ENCODE results near the gene POLN.

Gene POLN

DNA sequence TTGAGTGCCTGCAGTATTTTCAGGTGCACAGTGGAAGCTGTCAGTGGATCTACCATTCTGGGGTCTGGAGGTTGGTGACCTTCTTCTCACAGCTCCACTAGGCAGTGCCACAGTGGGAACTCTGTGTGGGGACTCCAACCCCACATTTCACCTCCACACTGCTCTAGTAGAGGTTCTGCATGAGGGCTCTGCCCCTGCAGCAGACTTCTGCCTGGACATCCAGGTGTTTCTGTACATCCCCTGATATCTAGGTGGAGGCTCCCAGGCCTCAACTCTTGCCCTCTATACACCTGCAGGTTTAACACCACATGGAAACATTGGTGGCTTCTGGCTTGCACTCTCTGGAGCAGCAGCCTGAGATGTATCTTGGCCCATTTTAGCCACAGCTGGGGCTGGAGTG, 216.1 kb downstream of the POLN start:
- DNase-seq = no peak

DNA sequence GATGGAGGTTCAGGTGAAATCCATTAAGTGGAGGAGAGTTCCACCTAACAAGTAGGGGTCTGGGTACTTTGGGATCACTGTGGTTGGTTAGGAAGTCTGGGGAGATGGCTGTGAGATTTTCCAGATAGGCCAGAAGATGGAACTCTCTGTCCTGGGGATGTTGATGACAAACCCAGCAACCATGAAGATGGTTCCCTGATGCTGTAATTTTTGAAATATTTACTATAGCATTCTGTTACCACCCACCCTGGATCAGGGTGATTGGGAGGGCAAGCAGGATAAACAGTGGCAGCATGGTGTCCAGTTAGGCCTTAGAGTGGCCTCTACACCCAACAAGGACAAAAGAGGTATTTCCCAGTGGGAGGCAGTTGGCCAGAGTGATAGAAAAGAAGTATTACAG, 217.2 kb downstream of the POLN start:
- no peak for DNase-seq
